WTC11 (cell line): ENCODE measurements around the gene ISG20. TPM values are rescaled to one million over a fixed set of nuclear protein-coding genes. Genes with fewer than 3 reads are reported as not detected.

ENCODE experiments used
- ATAC-seq: fragments of 200-7000 bp; cut with Tn5 transposase; 2 replicates; pipeline ENCODE4 v1.10.0; 2021; ENCODE audit warnings: mild to moderate bottlenecking, moderate library complexity
- CTCF ChIA-PET: fragments of 300-600 bp; sonication (Branson Sonifier 250); formaldehyde crosslinking; loops from one replicate; lab custom pipeline; 2021; ENCODE audit warnings: antibody characterized with exemption; lab: Charles Lee
- POLR2A ChIA-PET: fragments of 350-600 bp; sonication (Branson Sonifier 250); formaldehyde crosslinking; loops from one replicate; lab custom pipeline; 2021; ENCODE audit warnings: antibody characterized with exemption; lab: Charles Lee
- DNase-seq: peaks from one replicate; pipeline ENCODE4 v3.0.0; 2021; ENCODE audit warnings: low spot score
- H3K27ac Mint-ChIP-seq: 2 replicates; pipeline ENCODE4 v1.8.0; 2021; ENCODE audit warnings: mixed read lengths
- H3K27me3 Mint-ChIP-seq: 2 replicates; pipeline ENCODE4 v1.8.0; 2021; ENCODE audit warnings: low read depth, mild to moderate bottlenecking, moderate library complexity, mixed read lengths
- H3K36me3 Mint-ChIP-seq: 2 replicates; pipeline ENCODE4 v1.8.0; 2021; ENCODE audit warnings: mixed read lengths
- H3K4me1 Mint-ChIP-seq: 2 replicates; pipeline ENCODE4 v1.8.0; 2022; ENCODE audit warnings: mixed read lengths
- H3K4me3 Mint-ChIP-seq: 2 replicates; pipeline ENCODE4 v1.8.0; 2021; ENCODE audit warnings: mild to moderate bottlenecking, moderate library complexity, mixed read lengths
- H3K9me3 Mint-ChIP-seq: 2 replicates; pipeline ENCODE4 v1.8.0; 2021; ENCODE audit warnings: mixed read lengths
- ARID4B ChIP-seq: sonication (generic); formaldehyde crosslinking; IDR thresholded peaks from 2 replicates; pipeline ENCODE4 v1.8.0; 2023; ENCODE audit warnings: missing genetic modification reagents, mild to moderate bottlenecking, borderline replicate concordance
- ERG ChIP-seq: fragments of 250-450 bp; sonication (Bioruptor Pico); IDR thresholded peaks from 2 replicates; pipeline ENCODE4 v1.8.0; 2021; ENCODE audit warnings: mild to moderate bottlenecking
- ESRRA ChIP-seq: sonication (generic); formaldehyde crosslinking; IDR thresholded peaks from 2 replicates; pipeline ENCODE4 v1.8.1; 2022; ENCODE audit warnings: mild to moderate bottlenecking, missing genetic modification reagents, borderline replicate concordance
- FOXK1 ChIP-seq: sonication (generic); formaldehyde crosslinking; IDR thresholded peaks from 2 replicates; pipeline ENCODE4 v1.8.0; 2022; ENCODE audit warnings: mild to moderate bottlenecking, moderate library complexity, missing genetic modification reagents
- GABPB1 ChIP-seq: sonication (generic); formaldehyde crosslinking; IDR thresholded peaks from 2 replicates; pipeline ENCODE4 v1.8.1; 2023; ENCODE audit warnings: mild to moderate bottlenecking, missing genetic modification reagents
- GTF2I ChIP-seq: fragments of 250-450 bp; sonication (Bioruptor Pico); conservative IDR thresholded peaks from 2 replicates; pipeline ENCODE4 v1.4.0; 2021; ENCODE audit warnings: mild to moderate bottlenecking
- IRF1 ChIP-seq: sonication (generic); formaldehyde crosslinking; IDR thresholded peaks from 2 replicates; pipeline ENCODE4 v1.8.0; 2023; ENCODE audit warnings: missing genetic modification reagents
- NFE2L1 ChIP-seq: sonication (generic); formaldehyde crosslinking; IDR thresholded peaks from 2 replicates; pipeline ENCODE4 v1.8.1; 2023; ENCODE audit warnings: missing genetic modification reagents
- NR3C1 ChIP-seq: sonication (generic); formaldehyde crosslinking; conservative IDR thresholded peaks from 2 replicates; pipeline ENCODE4 v1.8.1; 2023; ENCODE audit warnings: low read depth, mild to moderate bottlenecking, missing genetic modification reagents
- RORB ChIP-seq: fragments of 250-450 bp; sonication (Bioruptor Pico); IDR thresholded peaks from 2 replicates; pipeline ENCODE4 v1.9.0; 2021; ENCODE audit warnings: mild to moderate bottlenecking
- TEAD1 ChIP-seq: sonication (generic); formaldehyde crosslinking; IDR thresholded peaks from 2 replicates; pipeline ENCODE4 v1.8.0; 2022; ENCODE audit warnings: mild to moderate bottlenecking, missing genetic modification reagents
- TEAD4 ChIP-seq: sonication (generic); formaldehyde crosslinking; IDR thresholded peaks from 2 replicates; pipeline ENCODE4 v1.8.0; 2022; ENCODE audit warnings: mild to moderate bottlenecking, missing genetic modification reagents
- ZNF317 ChIP-seq: sonication (generic); formaldehyde crosslinking; IDR thresholded peaks from 2 replicates; pipeline ENCODE4 v1.8.1; 2023; ENCODE audit warnings: low read depth, mild to moderate bottlenecking, moderate library complexity, missing genetic modification reagents, borderline replicate concordance
- ZNF396 ChIP-seq: fragments of 250-450 bp; sonication (Bioruptor Pico); IDR thresholded peaks from 2 replicates; pipeline ENCODE4 v1.8.0; 2021; ENCODE audit warnings: mild to moderate bottlenecking, moderate library complexity, borderline replicate concordance
- ZNF423 ChIP-seq: fragments of 250-450 bp; sonication (Bioruptor Pico); IDR thresholded peaks from 2 replicates; pipeline ENCODE4 v2.1.2; 2022; ENCODE audit warnings: mild to moderate bottlenecking, moderate library complexity
- ZNF532 ChIP-seq: fragments of 250-450 bp; sonication (Bioruptor Pico); IDR thresholded peaks from 2 replicates; pipeline ENCODE4 v1.9.0; 2021; ENCODE audit warnings: mild to moderate bottlenecking, borderline replicate concordance
- total RNA-seq: library from RNA; stranded (reverse); gene quantifications from 3 replicates; pipeline ENCODE4 v1.2.3, GENCODE V29; 2021
- TF ChIP-seq, protein P1 (sequence below): sonication (generic); formaldehyde crosslinking; IDR thresholded peaks from 2 replicates; pipeline ENCODE4 v1.8.1; 2023; ENCODE audit warnings: mild to moderate bottlenecking, moderate library complexity, missing genetic modification reagents
- TF ChIP-seq, protein P2 (sequence below): sonication (generic); formaldehyde crosslinking; IDR thresholded peaks from 2 replicates; pipeline ENCODE4 v1.8.0; 2022; ENCODE audit warnings: mild to moderate bottlenecking, missing genetic modification reagents
- TF ChIP-seq, protein P3 (sequence below): sonication (generic); formaldehyde crosslinking; IDR thresholded peaks from 2 replicates; pipeline ENCODE4 v1.8.0; 2022; ENCODE audit warnings: missing genetic modification reagents

The ISG20 gene
- total RNA-seq, 1 experiment from 2014 or later, result 5.6 TPM

DNA sequence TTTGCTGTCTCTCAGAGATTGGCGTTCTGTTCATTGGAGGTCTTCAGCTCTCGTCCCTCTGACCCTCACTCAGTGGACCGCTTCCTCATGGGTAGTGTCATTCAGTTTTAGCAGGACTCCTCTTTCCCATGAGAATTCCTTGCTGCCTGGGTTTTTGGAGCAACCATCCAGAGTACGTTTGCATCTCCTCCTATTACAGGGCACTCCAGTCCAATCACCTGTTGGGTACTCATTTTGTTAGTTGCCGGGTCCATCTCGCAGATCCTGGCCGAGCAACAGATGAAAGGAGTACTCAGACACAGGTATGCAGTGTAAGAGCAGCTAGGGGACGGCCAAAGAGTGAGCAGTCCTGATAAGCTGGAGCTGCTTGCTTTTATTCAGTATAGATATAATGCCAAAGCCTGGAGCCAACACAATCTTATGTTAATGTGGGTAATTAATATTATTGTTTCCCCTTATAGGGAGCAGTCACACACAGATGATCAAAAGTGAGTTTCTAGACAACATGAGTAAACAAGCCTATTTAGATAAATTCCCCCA is 49.6 kb downstream of the ISG20 start:
- ATAC-seq (no peak), DNase-seq (no peak)
- Mint-ChIP-seq H3K9me3 (peaks cover 25% of the 10 kb centered on the region), H3K27ac (no peak overlapping the region), H3K4me3 (no peak overlapping the region)
- POLR2A ChIA-PET, result no interaction called here
- TF ChIP-seq ZNF396 (CRISPR knock-in tag), result no peak
- TF ChIP-seq ZNF423, result no peak
- TF ChIP-seq TEAD4, result no peak
- no peak for TF ChIP-seq FOXK1 (CRISPR knock-in tag)
- TF ChIP-seq, protein P1, sequence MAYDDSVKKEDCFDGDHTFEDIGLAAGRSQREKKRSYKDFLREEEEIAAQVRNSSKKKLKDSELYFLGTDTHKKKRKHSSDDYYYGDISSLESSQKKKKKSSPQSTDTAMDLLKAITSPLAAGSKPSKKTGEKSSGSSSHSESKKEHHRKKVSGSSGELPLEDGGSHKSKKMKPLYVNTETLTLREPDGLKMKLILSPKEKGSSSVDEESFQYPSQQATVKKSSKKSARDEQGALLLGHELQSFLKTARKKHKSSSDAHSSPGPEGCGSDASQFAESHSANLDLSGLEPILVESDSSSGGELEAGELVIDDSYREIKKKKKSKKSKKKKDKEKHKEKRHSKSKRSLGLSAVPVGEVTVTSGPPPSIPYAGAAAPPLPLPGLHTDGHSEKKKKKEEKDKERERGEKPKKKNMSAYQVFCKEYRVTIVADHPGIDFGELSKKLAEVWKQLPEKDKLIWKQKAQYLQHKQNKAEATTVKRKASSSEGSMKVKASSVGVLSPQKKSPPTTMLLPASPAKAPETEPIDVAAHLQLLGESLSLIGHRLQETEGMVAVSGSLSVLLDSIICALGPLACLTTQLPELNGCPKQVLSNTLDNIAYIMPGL (CRISPR knock-in tag), result no peak
- no peak for TF ChIP-seq GTF2I (CRISPR knock-in tag)
- TF ChIP-seq, protein P2, sequence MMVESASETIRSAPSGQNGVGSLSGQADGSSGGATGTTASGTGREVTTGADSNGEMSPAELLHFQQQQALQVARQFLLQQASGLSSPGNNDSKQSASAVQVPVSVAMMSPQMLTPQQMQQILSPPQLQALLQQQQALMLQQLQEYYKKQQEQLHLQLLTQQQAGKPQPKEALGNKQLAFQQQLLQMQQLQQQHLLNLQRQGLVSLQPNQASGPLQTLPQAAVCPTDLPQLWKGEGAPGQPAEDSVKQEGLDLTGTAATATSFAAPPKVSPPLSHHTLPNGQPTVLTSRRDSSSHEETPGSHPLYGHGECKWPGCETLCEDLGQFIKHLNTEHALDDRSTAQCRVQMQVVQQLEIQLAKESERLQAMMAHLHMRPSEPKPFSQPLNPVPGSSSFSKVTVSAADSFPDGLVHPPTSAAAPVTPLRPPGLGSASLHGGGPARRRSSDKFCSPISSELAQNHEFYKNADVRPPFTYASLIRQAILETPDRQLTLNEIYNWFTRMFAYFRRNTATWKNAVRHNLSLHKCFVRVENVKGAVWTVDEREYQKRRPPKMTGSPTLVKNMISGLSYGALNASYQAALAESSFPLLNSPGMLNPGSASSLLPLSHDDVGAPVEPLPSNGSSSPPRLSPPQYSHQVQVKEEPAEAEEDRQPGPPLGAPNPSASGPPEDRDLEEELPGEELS, result no peak
- no peak for TF ChIP-seq ZNF532 (CRISPR knock-in tag)
- no peak for TF ChIP-seq IRF1 (CRISPR knock-in tag)
- no peak for TF ChIP-seq ESRRA
- no peak for TF ChIP-seq ARID4B (CRISPR knock-in tag)
- TF ChIP-seq, protein P3, sequence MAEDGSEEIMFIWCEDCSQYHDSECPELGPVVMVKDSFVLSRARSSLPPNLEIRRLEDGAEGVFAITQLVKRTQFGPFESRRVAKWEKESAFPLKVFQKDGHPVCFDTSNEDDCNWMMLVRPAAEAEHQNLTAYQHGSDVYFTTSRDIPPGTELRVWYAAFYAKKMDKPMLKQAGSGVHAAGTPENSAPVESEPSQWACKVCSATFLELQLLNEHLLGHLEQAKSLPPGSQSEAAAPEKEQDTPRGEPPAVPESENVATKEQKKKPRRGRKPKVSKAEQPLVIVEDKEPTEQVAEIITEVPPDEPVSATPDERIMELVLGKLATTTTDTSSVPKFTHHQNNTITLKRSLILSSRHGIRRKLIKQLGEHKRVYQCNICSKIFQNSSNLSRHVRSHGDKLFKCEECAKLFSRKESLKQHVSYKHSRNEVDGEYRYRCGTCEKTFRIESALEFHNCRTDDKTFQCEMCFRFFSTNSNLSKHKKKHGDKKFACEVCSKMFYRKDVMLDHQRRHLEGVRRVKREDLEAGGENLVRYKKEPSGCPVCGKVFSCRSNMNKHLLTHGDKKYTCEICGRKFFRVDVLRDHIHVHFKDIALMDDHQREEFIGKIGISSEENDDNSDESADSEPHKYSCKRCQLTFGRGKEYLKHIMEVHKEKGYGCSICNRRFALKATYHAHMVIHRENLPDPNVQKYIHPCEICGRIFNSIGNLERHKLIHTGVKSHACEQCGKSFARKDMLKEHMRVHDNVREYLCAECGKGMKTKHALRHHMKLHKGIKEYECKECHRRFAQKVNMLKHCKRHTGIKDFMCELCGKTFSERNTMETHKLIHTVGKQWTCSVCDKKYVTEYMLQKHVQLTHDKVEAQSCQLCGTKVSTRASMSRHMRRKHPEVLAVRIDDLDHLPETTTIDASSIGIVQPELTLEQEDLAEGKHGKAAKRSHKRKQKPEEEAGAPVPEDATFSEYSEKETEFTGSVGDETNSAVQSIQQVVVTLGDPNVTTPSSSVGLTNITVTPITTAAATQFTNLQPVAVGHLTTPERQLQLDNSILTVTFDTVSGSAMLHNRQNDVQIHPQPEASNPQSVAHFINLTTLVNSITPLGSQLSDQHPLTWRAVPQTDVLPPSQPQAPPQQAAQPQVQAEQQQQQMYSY, result no peak
- no peak for TF ChIP-seq ZNF317
- no peak for TF ChIP-seq GABPB1
- no peak for TF ChIP-seq ERG (CRISPR knock-in tag)
- TF ChIP-seq NR3C1, result no peak
- no peak for TF ChIP-seq NFE2L1 (CRISPR knock-in tag)
- TF ChIP-seq RORB (CRISPR knock-in tag), result no peak
- no peak for TF ChIP-seq TEAD1 (CRISPR knock-in tag)
- TF ChIP-seq, all 79 proteins: peak for 0
- H3K36me3 Mint-ChIP-seq, result peaks cover 8% of the 10 kb centered on the region; the same call in 1 of the 2 replicates
- peaks cover 19% of the 10 kb centered on the region for H3K27me3 Mint-ChIP-seq
- no peaks in the 10 kb centered on the region for H3K4me1 Mint-ChIP-seq
- CTCF ChIA-PET, result interaction anchor here (1.2 kb wide), 1 partner anchor 13 kb away, joined by 4 read pairs; no protein-coding TSS in a partner anchor
